GM10266 (cell line): ENCODE data around the gene AFF3.

ENCODE experiments used
- DNase-seq: peaks from one replicate; pipeline ENCODE4 v3.0.0; 2012; ENCODE audit errors: extremely low spot score
- CTCF ChIP-seq: IDR thresholded peaks from 2 replicates; pipeline ENCODE4 v1.5.1; 2012; ENCODE audit warnings: mild to moderate bottlenecking, low read depth; ENCODE audit not compliant: control insufficient read depth, insufficient read depth; ENCODE audit errors: missing control alignments

AFF3 gene

GRCh38 chr2:99877963-99878362, 264.4 kb downstream of the AFF3 start:
- TF ChIP-seq CTCF: no peak
- DNase-seq: no peak

- DNase-seq: no peak
- TF ChIP-seq CTCF: no peak
These were observed 265.4 kb downstream of the AFF3 start for GRCh38 chr2:99876956-99877355.

GRCh38 chr2:99875627-99876201, 266.7 kb downstream of the AFF3 start:
- DNase-seq: no peak
- no peak for TF ChIP-seq CTCF

GRCh38 chr2:99868260-99868659, 274.1 kb downstream of the AFF3 start:
- DNase-seq: no peak
- TF ChIP-seq CTCF: no peak

- DNase-seq: no peak
- TF ChIP-seq CTCF: no peak
These were observed 274.6 kb downstream of the AFF3 start for GRCh38 chr2:99867770-99868169.

GRCh38 chr2:99865818-99866676, 276.3 kb downstream of the AFF3 start:
- TF ChIP-seq CTCF: no peak
- no peak for DNase-seq

- TF ChIP-seq CTCF: no peak
- no peak for DNase-seq
These were observed 277.5 kb downstream of the AFF3 start for GRCh38 chr2:99864561-99865553.
